CD8-positive, alpha-beta memory T cell (primary cell): ENCODE measurements around the gene TIMM21. TPM values are rescaled to one million over a fixed set of nuclear protein-coding genes. Genes with fewer than 3 reads are reported as not detected.

Experiments
- CTCF ChIA-PET: fragments of 350-600 bp; sonication (Branson Sonifier 250); formaldehyde crosslinking; loops from one replicate; lab custom pipeline; 2021; ENCODE audit warnings: antibody characterized with exemption; lab: Charles Lee
- POLR2A ChIA-PET: fragments of 350-600 bp; sonication (Branson Sonifier 250); formaldehyde crosslinking; loops from one replicate; lab custom pipeline; 2021; ENCODE audit warnings: antibody characterized with exemption; lab: Charles Lee
- DNase-seq, 5 donors: peaks; one replicate each; pipeline versions ENCODE4 v3.0.0 to v3.0.0-alpha.2; 2020 to 2022; ENCODE audit warnings: mixed read lengths in 1 of 5
- H3K27ac ChIP-seq: one replicate; pipeline ENCODE4 v1.7.0; 2013; ENCODE audit warnings: low read depth, mild to moderate bottlenecking, low read length, moderate library complexity
- H3K27me3 ChIP-seq: 2 replicates; pipeline ENCODE4 v1.7.0; 2013; ENCODE audit warnings: low read length, mild to moderate bottlenecking; ENCODE audit not compliant: insufficient read depth, poor library complexity, severe bottlenecking
- H3K36me3 ChIP-seq: 2 replicates; pipeline ENCODE4 v1.7.0; 2013; ENCODE audit warnings: mild to moderate bottlenecking, low read length, moderate library complexity; ENCODE audit not compliant: insufficient read depth
- H3K4me1 ChIP-seq: 2 replicates; pipeline ENCODE4 v1.7.0; 2013; ENCODE audit warnings: mild to moderate bottlenecking, low read length, moderate library complexity; ENCODE audit not compliant: insufficient read depth
- H3K4me3 ChIP-seq: 2 replicates; pipeline ENCODE4 v1.7.0; 2013; ENCODE audit warnings: mild to moderate bottlenecking, low read length
- H3K9me3 ChIP-seq: 2 replicates; pipeline ENCODE4 v1.7.0; 2013; ENCODE audit warnings: mild to moderate bottlenecking, low read length
- H3K27ac Mint-ChIP-seq, 8 donors: one replicate each; pipeline ENCODE4 v1.8.0; 2020 to 2021; ENCODE audit warnings: mixed read lengths in 8 of 8, mild to moderate bottlenecking in 6 of 8, inconsistent platforms in 3 of 8, moderate library complexity in 3 of 8
- H3K27me3 Mint-ChIP-seq, 2 donors: one replicate each; pipeline ENCODE4 v1.8.0; 2020 to 2021; ENCODE audit warnings: mixed read lengths in 2 of 2, mild to moderate bottlenecking in 1 of 2, moderate library complexity in 1 of 2
- H3K36me3 Mint-ChIP-seq, 3 donors: one replicate each; pipeline ENCODE4 v1.8.0; 2020 to 2021; ENCODE audit warnings: mixed read lengths in 3 of 3, inconsistent platforms in 1 of 3, mild to moderate bottlenecking in 1 of 3
- H3K4me1 Mint-ChIP-seq, 3 donors: one replicate each; pipeline ENCODE4 v1.8.0; 2020 to 2021; ENCODE audit warnings: mixed read lengths in 3 of 3, inconsistent platforms in 1 of 3, mild to moderate bottlenecking in 1 of 3
- H3K4me3 Mint-ChIP-seq, 7 donors: one replicate each; pipeline ENCODE4 v1.8.0; 2020 to 2021; ENCODE audit warnings: mixed read lengths in 7 of 7, mild to moderate bottlenecking in 6 of 7, moderate library complexity in 4 of 7, inconsistent platforms in 2 of 7
- H3K9me3 Mint-ChIP-seq, 5 donors: one replicate each; pipeline ENCODE4 v1.8.0; 2020 to 2022; ENCODE audit warnings: mixed read lengths in 5 of 5, mild to moderate bottlenecking in 3 of 5, moderate library complexity in 2 of 5, inconsistent platforms in 1 of 5
- polyA plus RNA-seq: library from polyadenylated mRNA; unstranded; fragments of 300-500 nt; fragmentation: Illumina TruSeq; gene quantifications from one replicate; pipeline ENCODE4 v1.2.3, GENCODE V29; 2021
- total RNA-seq, 2 experiments: library from RNA; stranded (reverse); gene quantifications; one replicate each; pipeline ENCODE4 v1.2.3, GENCODE V29; 2021

TIMM21 gene
- total and polyA plus RNA-seq, 3 experiments from 2014 or later = 21.9 to 59.8 (median 59.4) TPM

- Mint-ChIP-seq H3K27me3 (peaks cover 0 to 3% of the 10 kb centered on the region in 2 donors), H3K36me3 (peaks cover 4 to 33% (median 16%) of the 10 kb centered on the region in 3 donors), H3K4me1 (no peaks in the 10 kb centered on the region), H3K9me3 (no peaks in the 10 kb centered on the region), H3K4me3 (no peak overlapping the region), H3K27ac (peak overlapping the region in 3 of 8 donors; percentile 8 to 70 (median 52))
- POLR2A ChIA-PET = interaction anchor here (0.6 kb wide), 1 partner anchor 80 kb away, joined by 4 read pairs; no protein-coding TSS in a partner anchor
- Histone ChIP-seq H3K4me3 (no peak overlapping the region), H3K9me3 (no peaks in the 10 kb centered on the region), H3K36me3 (peaks cover 5% of the 10 kb centered on the region), H3K27ac (no peak overlapping the region), H3K4me1 (no peaks in the 10 kb centered on the region), H3K27me3 (no peaks in the 10 kb centered on the region)
- no peak for DNase-seq
- CTCF ChIA-PET = no interaction called here
Measured at GRCh38 chr18:74163019-74163660, 14.8 kb downstream of the TIMM21 start.

- Histone ChIP-seq H3K27me3 (no peaks in the 10 kb centered on the region), H3K36me3 (no peaks in the 10 kb centered on the region), H3K9me3 (no peaks in the 10 kb centered on the region), H3K27ac (no peak overlapping the region), H3K4me1 (no peaks in the 10 kb centered on the region), H3K4me3 (no peak overlapping the region)
- POLR2A ChIA-PET = no interaction called here
- no peak overlapping the region for H3K4me3 Mint-ChIP-seq
- H3K9me3 Mint-ChIP-seq = no peaks in the 10 kb centered on the region
- no peaks in the 10 kb centered on the region for H3K4me1 Mint-ChIP-seq
- peaks cover 5 to 18% of the 10 kb centered on the region in 2 donors for H3K27me3 Mint-ChIP-seq
- H3K36me3 Mint-ChIP-seq = peaks cover 0 to 6% (median 4%) of the 10 kb centered on the region in 3 donors
- CTCF ChIA-PET = interaction anchor here (1.3 to 1.7 kb wide), 2 partner anchors 11 to 42 kb away, joined by 3 to 4 read pairs; no protein-coding TSS in a partner anchor
- H3K27ac Mint-ChIP-seq = no peak overlapping the region
- no peak for DNase-seq
Measured at GRCh38 chr18:74166386-74166785, 18.1 kb downstream of the TIMM21 start.

- Mint-ChIP-seq H3K27me3 (peaks cover 10 to 42% of the 10 kb centered on the region in 2 donors), H3K27ac (peak overlapping the region in 3 of 8 donors; percentile 23 to 50 (median 33)), H3K4me3 (peak overlapping the region in 6 of 7 donors; percentile 33 to 75 (median 67)), H3K9me3 (no peaks in the 10 kb centered on the region), H3K4me1 (peaks cover 5 to 8% (median 6%) of the 10 kb centered on the region in 3 donors), H3K36me3 (no peaks in the 10 kb centered on the region)
- ChIA-PET CTCF (no interaction called here), POLR2A (no interaction called here)
- no peaks in the 10 kb centered on the region for H3K4me1 ChIP-seq
- no peak for DNase-seq
- H3K4me3 ChIP-seq = no peak overlapping the region
- no peaks in the 10 kb centered on the region for H3K27me3 ChIP-seq
- no peaks in the 10 kb centered on the region for H3K36me3 ChIP-seq
- H3K27ac ChIP-seq = no peak overlapping the region
- no peaks in the 10 kb centered on the region for H3K9me3 ChIP-seq
Measured at GRCh38 chr18:74171910-74172606, 23.7 kb downstream of the TIMM21 start.

GRCh38 chr18:74172697-74173433, 24.5 kb downstream of the TIMM21 start:
- H3K27me3 ChIP-seq = no peaks in the 10 kb centered on the region
- H3K27ac Mint-ChIP-seq = no peak overlapping the region
- peak overlapping the region in 2 of 7 donors; percentile 4 to 24 for H3K4me3 Mint-ChIP-seq
- no peaks in the 10 kb centered on the region for H3K9me3 ChIP-seq
- no peak for DNase-seq
- ChIA-PET CTCF (no interaction called here), POLR2A (no interaction called here)
- peaks cover 5 to 8% (median 6%) of the 10 kb centered on the region in 3 donors for H3K4me1 Mint-ChIP-seq
- no peaks in the 10 kb centered on the region for H3K36me3 ChIP-seq
- H3K36me3 Mint-ChIP-seq = no peaks in the 10 kb centered on the region
- H3K4me1 ChIP-seq = no peaks in the 10 kb centered on the region
- H3K9me3 Mint-ChIP-seq = no peaks in the 10 kb centered on the region
- H3K4me3 ChIP-seq = no peak overlapping the region
- H3K27me3 Mint-ChIP-seq = peaks cover 10 to 46% of the 10 kb centered on the region in 2 donors
- no peak overlapping the region for H3K27ac ChIP-seq

- Histone ChIP-seq H3K36me3 (no peaks in the 10 kb centered on the region), H3K4me1 (no peaks in the 10 kb centered on the region), H3K27ac (no peak overlapping the region), H3K27me3 (no peaks in the 10 kb centered on the region), H3K9me3 (no peaks in the 10 kb centered on the region), H3K4me3 (no peak overlapping the region)
- H3K27ac Mint-ChIP-seq = no peak overlapping the region
- peak overlapping the region in 1 of 7 donors; percentile 4 for H3K4me3 Mint-ChIP-seq
- ChIA-PET POLR2A (no interaction called here), CTCF (no interaction called here)
- peaks cover 10 to 46% of the 10 kb centered on the region in 2 donors for H3K27me3 Mint-ChIP-seq
- peaks cover 5 to 8% (median 6%) of the 10 kb centered on the region in 3 donors for H3K4me1 Mint-ChIP-seq
- DNase-seq = no peak
- H3K9me3 Mint-ChIP-seq = no peaks in the 10 kb centered on the region
- H3K36me3 Mint-ChIP-seq = no peaks in the 10 kb centered on the region
Measured at GRCh38 chr18:74173434-74173750, 25.1 kb downstream of the TIMM21 start.

- no peaks in the 10 kb centered on the region for H3K36me3 ChIP-seq
- no peaks in the 10 kb centered on the region for H3K9me3 ChIP-seq
- no peaks in the 10 kb centered on the region for H3K9me3 Mint-ChIP-seq
- peaks cover 5 to 41% of the 10 kb centered on the region in 2 donors for H3K27me3 Mint-ChIP-seq
- H3K4me1 ChIP-seq = no peaks in the 10 kb centered on the region
- POLR2A ChIA-PET = no interaction called here
- no peak overlapping the region for H3K27ac ChIP-seq
- no peak overlapping the region for H3K27ac Mint-ChIP-seq
- H3K27me3 ChIP-seq = no peaks in the 10 kb centered on the region
- no peak overlapping the region for H3K4me3 Mint-ChIP-seq
- DNase-seq = no peak
- peaks cover 5 to 8% (median 6%) of the 10 kb centered on the region in 3 donors for H3K4me1 Mint-ChIP-seq
- no peaks in the 10 kb centered on the region for H3K36me3 Mint-ChIP-seq
- H3K4me3 ChIP-seq = no peak overlapping the region
- CTCF ChIA-PET = no interaction called here
Measured at GRCh38 chr18:74175658-74176057, 27.3 kb downstream of the TIMM21 start.

- no peaks in the 10 kb centered on the region for H3K36me3 Mint-ChIP-seq
- CTCF ChIA-PET = no interaction called here
Measured at GRCh38 chr18:74178884-74179283, 30.6 kb downstream of the TIMM21 start.

More at GRCh38 chr18:74178884-74179283, 30.6 kb downstream of the TIMM21 start:
- Mint-ChIP-seq H3K27me3 (peaks cover 6 to 39% of the 10 kb centered on the region in 2 donors), H3K4me3 (no peak overlapping the region), H3K27ac (peak overlapping the region in 1 of 8 donors; percentile 36), H3K4me1 (no peaks in the 10 kb centered on the region), H3K9me3 (no peaks in the 10 kb centered on the region)
- Histone ChIP-seq H3K27ac (no peak overlapping the region), H3K27me3 (no peaks in the 10 kb centered on the region), H3K9me3 (no peaks in the 10 kb centered on the region), H3K4me3 (no peak overlapping the region), H3K4me1 (no peaks in the 10 kb centered on the region), H3K36me3 (no peaks in the 10 kb centered on the region)
- no peak for DNase-seq
- POLR2A ChIA-PET = no interaction called here
